Adrenal gland (tissue), 12 donors: ENCODE results near the gene TAF1C. TPM values are rescaled to one million over a fixed set of nuclear protein-coding genes. Genes with fewer than 3 reads are reported as not detected.
"Not testable (repeated sequence)": the region's sequence is repeated elsewhere in the genome, so short reads cannot be mapped to it uniquely, and the experiment has no call there.

Experiments
- DNase-seq, 7 donors: peaks; one replicate each; pipeline ENCODE4 v3.0.0-alpha.2; 2019 to 2020
- H3K27ac ChIP-seq, 5 donors: fragments of 200-600 bp; sonication (generic) in 4 of 5; 1 replicate in 3 of 5; 2 replicates in 2 of 5; pipeline versions ENCODE4 v1.5.1 to v1.8.0; 2016 to 2020; ENCODE audit warnings: mild to moderate bottlenecking in 1 of 5
- H3K27me3 ChIP-seq: fragments of 200-600 bp; 2 replicates; pipeline ENCODE4 v1.8.0; 2021
- H3K36me3 ChIP-seq, 2 donors: fragments of 200-600 bp; replicated peaks in 1 of 2; 1 replicate in 1 of 2; 2 replicates in 1 of 2; pipeline versions ENCODE4 v1.5.1 to v1.8.0; 2018 to 2022
- H3K4me1 ChIP-seq, 2 donors: fragments of 200-600 bp; replicated peaks in 1 of 2; 1 replicate in 1 of 2; 2 replicates in 1 of 2; pipeline versions ENCODE4 v1.5.1 to v1.8.0; 2018 to 2021
- H3K4me3 ChIP-seq, 4 donors: fragments of 200-600 bp; sonication (generic) in 3 of 4; one replicate each; pipeline ENCODE4 v1.5.1; 2016 to 2018
- H3K9me3 ChIP-seq, 3 donors: fragments of 200-600 bp; sonication (generic) in 1 of 3; replicated peaks in 1 of 3; 1 replicate in 2 of 3; 2 replicates in 1 of 3; pipeline versions ENCODE4 v1.5.1 to v1.8.0; 2016 to 2021
- POLR2A ChIP-seq, 2 donors: fragments of 450-650 bp; IDR thresholded peaks; one replicate each; pipeline ENCODE4 v1.6.1; 2017; ENCODE audit warnings: antibody characterized with exemption in 2 of 2, mild to moderate bottlenecking in 2 of 2, moderate library complexity in 1 of 2
- WGBS, 4 donors: extraction: QIAGEN DNeasy Blood & Tissue Kit in 2 of 4; methylation state at CpG; one replicate each; pipeline versions ENCODE4 v1.1.5 to v1.1.7; 2013 to 2017; 5-methylcytosine and 5-hydroxymethylcytosine counted together
- intact Hi-C, 2 donors: fragments of 100-400 bp; cut with DNase I; formaldehyde crosslinking; loops; one replicate each; pipeline versions ENCODE4 v1.14.1 to v1.15.0; 2022 to 2023
- polyA plus RNA-seq, 3 donors: library from polyadenylated mRNA; stranded (reverse); fragments of 200-250 nt in 2 of 3; fragments of 350-450 nt in 1 of 3; fragmentation: Illumina TruSeq in 1 of 3; extraction: RNeasy Lipid Tissue Mini Kit (QIAGEN cat#74804) in 1 of 3; gene quantifications; one replicate each; pipeline ENCODE4 v1.2.3, GENCODE V29; 2013 to 2014
- total RNA-seq, 9 donors: library from RNA; depleted of rRNA in 4 of 9; stranded (reverse); fragments of >200 nt in 4 of 9; fragments of 120-200 nt in 1 of 9; fragmentation: NEBNext Ultra II Directional in 1 of 9; extraction: Animal tissue kit (Norgen Biotek cat#: 25700) in 1 of 9; gene quantifications; one replicate each; pipeline versions ENCODE4 v1.1.0 to v1.2.4, GENCODE V29; 2013 to 2023
- TF ChIP-seq, protein P1 (sequence below), 6 experiments: fragments of 450-650 bp in 4 of 6; fragments of 200-600 bp in 2 of 6; sonication (generic) in 1 of 6; IDR thresholded peaks; 1 replicate in 5 of 6; 2 replicates in 1 of 6; pipeline versions ENCODE4 v1.5.1 to v1.8.0; 2016 to 2021; ENCODE audit warnings: antibody characterized with exemption in 6 of 6, mild to moderate bottlenecking in 2 of 6, moderate library complexity in 1 of 6
- donor health status: healthy with polysubstance abuse.
- donor health status: Bipolar disorder and iron deficiency.
- donor health status: DM: yes; HTN: yes; CAD: no.
- donor health status: DM: no; HTN: no; CAD: no.
- donor health status: DM: no; HTN: no; CAD: no.
- donor health status: DM: yes; HTN: yes; CAD: no.

Gene TAF1C
- total and polyA plus RNA-seq, 12 donors, result 6.4 to 205 (median 40.1) TPM

DNA sequence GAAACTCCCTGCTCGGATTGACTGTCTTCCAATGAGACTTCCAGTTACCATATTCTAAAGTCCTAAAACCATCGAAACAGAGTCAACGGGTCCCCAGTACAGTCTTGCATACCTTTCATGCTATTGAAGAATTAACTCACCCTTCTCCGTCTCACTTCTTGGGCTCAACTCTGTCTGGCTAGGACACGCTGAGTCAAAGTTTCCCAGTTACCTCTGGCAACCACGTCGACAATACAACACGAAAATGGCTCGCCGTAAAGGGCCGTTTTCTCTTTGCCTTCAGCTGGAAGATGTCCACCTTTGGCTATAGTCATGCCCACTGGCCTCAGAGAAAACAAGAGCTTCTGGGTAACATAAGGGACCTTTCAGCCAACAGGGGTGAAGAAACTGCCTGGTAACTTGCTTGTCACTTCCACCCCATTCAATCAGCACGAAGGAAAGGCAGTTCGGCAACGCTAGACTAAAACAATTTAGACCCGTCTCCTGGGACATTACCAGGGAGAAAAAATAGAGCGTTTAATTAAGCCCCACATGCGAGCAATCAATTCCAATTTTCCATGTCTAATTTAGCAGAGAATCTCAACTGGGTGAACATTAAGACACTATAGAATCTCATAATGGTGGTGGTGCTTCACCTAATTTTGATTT, 31.4 kb upstream of the TAF1C start:
- no peaks in the 10 kb centered on the region for H3K4me1 ChIP-seq
- TF ChIP-seq, protein P1, sequence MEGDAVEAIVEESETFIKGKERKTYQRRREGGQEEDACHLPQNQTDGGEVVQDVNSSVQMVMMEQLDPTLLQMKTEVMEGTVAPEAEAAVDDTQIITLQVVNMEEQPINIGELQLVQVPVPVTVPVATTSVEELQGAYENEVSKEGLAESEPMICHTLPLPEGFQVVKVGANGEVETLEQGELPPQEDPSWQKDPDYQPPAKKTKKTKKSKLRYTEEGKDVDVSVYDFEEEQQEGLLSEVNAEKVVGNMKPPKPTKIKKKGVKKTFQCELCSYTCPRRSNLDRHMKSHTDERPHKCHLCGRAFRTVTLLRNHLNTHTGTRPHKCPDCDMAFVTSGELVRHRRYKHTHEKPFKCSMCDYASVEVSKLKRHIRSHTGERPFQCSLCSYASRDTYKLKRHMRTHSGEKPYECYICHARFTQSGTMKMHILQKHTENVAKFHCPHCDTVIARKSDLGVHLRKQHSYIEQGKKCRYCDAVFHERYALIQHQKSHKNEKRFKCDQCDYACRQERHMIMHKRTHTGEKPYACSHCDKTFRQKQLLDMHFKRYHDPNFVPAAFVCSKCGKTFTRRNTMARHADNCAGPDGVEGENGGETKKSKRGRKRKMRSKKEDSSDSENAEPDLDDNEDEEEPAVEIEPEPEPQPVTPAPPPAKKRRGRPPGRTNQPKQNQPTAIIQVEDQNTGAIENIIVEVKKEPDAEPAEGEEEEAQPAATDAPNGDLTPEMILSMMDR (IDR thresholded peaks at IDR 0.05), result no peak
- no peak for TF ChIP-seq POLR2A (IDR thresholded peaks at IDR 0.05)
- 80 to 83% (median 81%) methylated on average over 17 of the region's 17 CpGs for WGBS, 4 donors

DNA sequence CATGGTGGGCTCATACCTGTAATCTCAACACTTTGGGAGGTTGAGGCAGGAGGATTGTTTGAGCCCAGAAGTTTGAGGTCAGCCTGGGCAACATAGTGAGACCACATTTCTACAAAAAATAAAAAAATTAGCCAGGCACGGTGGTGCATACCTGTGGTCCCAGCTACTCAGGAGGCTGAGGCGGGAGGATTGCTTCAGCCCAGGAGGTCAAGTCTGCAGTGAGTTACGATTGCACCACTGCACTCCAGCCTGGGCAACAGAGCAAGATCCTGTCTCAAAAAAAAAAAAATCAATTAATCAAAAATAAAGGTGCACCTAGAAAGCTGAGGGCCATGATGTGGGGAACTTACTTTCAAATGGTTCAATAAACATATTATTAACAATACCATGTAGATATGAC, 29.3 kb upstream of the TAF1C start:
- 84 to 93% (median 87%) methylated on average over 3 of the region's 3 CpGs for WGBS, 4 donors
- H3K4me3 ChIP-seq, H3K27ac ChIP-seq, H3K9me3 ChIP-seq, H3K4me1 ChIP-seq, H3K36me3 ChIP-seq, intact Hi-C loops, H3K27me3 ChIP-seq, DNase-seq: not testable (repeated sequence)

More for the DNA sequence above, 31.4 kb upstream of the TAF1C start:
- Histone ChIP-seq H3K9me3 (no peaks in the 10 kb centered on the region), H3K36me3 (no peaks in the 10 kb centered on the region), H3K27me3 (no peaks in the 10 kb centered on the region), H3K27ac (no peak overlapping the region), H3K4me3 (no peak overlapping the region)
- intact Hi-C loops, result no loop called here
- no peak for DNase-seq

DNA sequence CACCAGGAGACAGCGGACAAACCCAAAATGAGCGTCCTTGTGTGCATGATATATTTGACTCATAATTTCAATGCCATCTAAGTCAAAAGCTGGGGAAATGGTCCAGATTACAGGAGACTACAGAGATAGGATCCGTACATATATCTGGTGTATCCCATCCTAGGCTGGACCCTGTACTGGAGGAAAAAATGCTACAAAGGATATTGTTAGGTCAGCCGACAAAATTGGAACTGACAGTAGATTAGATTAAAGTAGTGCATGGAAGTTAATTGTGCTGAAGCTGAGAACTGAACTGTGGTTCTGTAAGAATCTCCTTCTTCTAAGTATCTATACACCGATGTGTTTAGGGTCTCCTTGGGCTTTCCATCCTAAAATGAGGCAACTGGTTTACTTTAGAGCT, 28.7 kb upstream of the TAF1C start:
- H3K4me1 ChIP-seq, result no peaks in the 10 kb centered on the region
- intact Hi-C loops, result no loop called here
- DNase-seq, result no peak
- H3K36me3 ChIP-seq, result no peaks in the 10 kb centered on the region
- 59 to 73% (median 65%) methylated on average over 5 of the region's 5 CpGs for WGBS, 4 donors
- no peaks in the 10 kb centered on the region for H3K27me3 ChIP-seq
- H3K27ac ChIP-seq, result no peak overlapping the region
- TF ChIP-seq, protein P1 (IDR thresholded peaks at IDR 0.05), result no peak
- TF ChIP-seq POLR2A (IDR thresholded peaks at IDR 0.05), result no peak
- no peaks in the 10 kb centered on the region for H3K9me3 ChIP-seq
- no peak overlapping the region for H3K4me3 ChIP-seq

DNA sequence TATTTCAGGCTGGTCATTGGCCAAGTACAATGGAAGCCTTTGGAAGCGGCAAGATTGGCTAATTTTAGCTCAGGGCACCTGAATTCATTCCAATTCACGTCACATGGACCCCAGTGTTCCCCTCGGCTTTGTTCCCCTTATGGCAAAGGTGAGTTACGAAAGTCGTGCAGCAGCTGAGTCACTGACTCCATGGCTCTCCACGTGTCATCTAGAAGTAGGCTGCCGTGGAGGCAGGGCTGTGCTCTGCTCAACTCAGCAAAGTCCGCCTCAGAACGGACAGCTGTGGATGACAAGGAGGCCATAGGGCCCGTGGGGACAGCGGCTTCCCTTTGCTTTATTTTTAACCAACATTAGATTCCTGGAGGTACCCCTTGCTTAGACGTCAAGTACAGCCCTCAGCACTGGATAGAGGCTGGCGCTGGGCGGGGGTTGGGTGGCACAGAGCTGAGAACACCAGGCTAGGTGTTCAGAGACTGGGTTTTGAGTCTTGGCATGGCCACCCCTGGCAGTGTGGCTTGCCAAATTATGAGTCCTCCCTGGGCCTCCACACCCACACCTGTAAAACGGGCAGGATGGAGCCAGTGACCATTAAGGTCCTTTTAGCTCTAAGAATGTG, 27.7 kb upstream of the TAF1C start:
- WGBS, 4 donors, result 84 to 90% (median 85%) methylated on average over 8 to 15 of the region's 15 CpGs
- Histone ChIP-seq H3K9me3 (no peaks in the 10 kb centered on the region), H3K4me3 (no peak overlapping the region), H3K4me1 (no peaks in the 10 kb centered on the region), H3K36me3 (no peaks in the 10 kb centered on the region), H3K27me3 (no peaks in the 10 kb centered on the region), H3K27ac (no peak overlapping the region)
- intact Hi-C loops, result no loop called here
- no peak for TF ChIP-seq POLR2A (IDR thresholded peaks at IDR 0.05)
- no peak for DNase-seq

DNA sequence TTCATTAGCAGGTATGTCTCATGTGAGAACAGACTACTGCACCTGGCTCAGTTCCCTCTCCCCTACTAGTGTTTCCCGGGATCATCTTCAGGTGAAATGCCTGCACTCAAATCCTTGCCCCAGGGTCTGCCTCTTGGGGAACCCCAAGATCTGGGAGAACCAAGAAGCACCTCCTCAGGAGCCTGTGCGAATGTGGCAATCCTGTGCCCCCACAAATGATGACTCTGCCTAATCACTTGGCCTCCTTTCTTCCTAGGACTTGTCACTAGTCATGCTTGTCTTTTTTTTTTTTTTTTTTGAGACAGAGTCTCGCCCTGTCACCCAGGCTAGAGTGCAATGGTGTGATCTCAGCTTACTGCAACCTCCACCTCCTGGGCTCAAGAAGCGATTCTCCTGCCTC, 25.8 kb upstream of the TAF1C start:
- Histone ChIP-seq H3K27me3 (no peaks in the 10 kb centered on the region), H3K27ac (no peak overlapping the region), H3K4me1 (no peaks in the 10 kb centered on the region), H3K36me3 (no peaks in the 10 kb centered on the region), H3K9me3 (no peaks in the 10 kb centered on the region), H3K4me3 (no peak overlapping the region)
- TF ChIP-seq, protein P1 (IDR thresholded peaks at IDR 0.05), result no peak
- no peak for TF ChIP-seq POLR2A (IDR thresholded peaks at IDR 0.05)
- no peak for DNase-seq
- intact Hi-C loops, result no loop called here
- 77 to 92% (median 86%) methylated on average over 4 of the region's 4 CpGs for WGBS, 4 donors
